GM23248 (cell line): ENCODE measurements around the gene IQCK.

Source experiments
- EZH2 ChIP-seq: fragments of 200-600 bp; sonication (generic); IDR thresholded peaks from 2 replicates; pipeline ENCODE4 v1.6.1; 2018; ENCODE audit warnings: antibody characterized with exemption, mild to moderate bottlenecking; ENCODE audit not compliant: insufficient read depth, poor library complexity, severe bottlenecking
- EZH2phosphoT487 ChIP-seq: fragments of 200-600 bp; sonication (generic); IDR thresholded peaks from 2 replicates; pipeline ENCODE4 v1.6.1; 2018; ENCODE audit warnings: antibody characterized with exemption, moderate library complexity, mild to moderate bottlenecking, low read depth; ENCODE audit not compliant: insufficient read depth

- TF ChIP-seq EZH2phosphoT487 = no peak
- TF ChIP-seq EZH2 = no peak
Observed at GRCh38 chr16:19823322-19823721, 105.3 kb downstream of the IQCK start.
